Common myeloid progenitor, CD34-positive (primary cell): ENCODE results near the gene MYOZ3.

ENCODE experiments used
- CTCF ChIA-PET: fragments of 350-600 bp; sonication (Branson Sonifier 250); formaldehyde crosslinking; loops from one replicate; lab custom pipeline; 2021; ENCODE audit warnings: antibody characterized with exemption; lab: Charles Lee
- POLR2A ChIA-PET: fragments of 350-600 bp; sonication (Branson Sonifier 250); formaldehyde crosslinking; loops from one replicate; lab custom pipeline; 2021; ENCODE audit warnings: antibody characterized with exemption; lab: Charles Lee
- DNase-seq, 3 donors: peaks; one replicate each; pipeline versions ENCODE4 v3.0.0 to v3.0.0-alpha.2; 2013
- H3K27ac ChIP-seq, 2 experiments: 1 replicate in 1 of 2; 2 replicates in 1 of 2; pipeline ENCODE4 v1.7.0; 2013; ENCODE audit warnings: inconsistent platforms in 2 of 2, low read length in 2 of 2, mild to moderate bottlenecking in 2 of 2, low read depth in 1 of 2, moderate library complexity in 1 of 2; ENCODE audit not compliant: severe bottlenecking in 2 of 2, insufficient read depth in 1 of 2, poor library complexity in 1 of 2
- H3K27me3 ChIP-seq, 5 experiments: replicated peaks in 2 of 5; 1 replicate in 3 of 5; 2 replicates in 2 of 5; pipeline versions ENCODE4 v1.6.1 to v1.7.0; 2013; ENCODE audit warnings: low read length in 4 of 5, mild to moderate bottlenecking in 2 of 5, moderate library complexity in 2 of 5, inconsistent platforms in 1 of 5; ENCODE audit not compliant: insufficient read depth in 5 of 5, control insufficient read depth in 4 of 5
- H3K36me3 ChIP-seq, 4 experiments: 1 replicate in 2 of 4; 2 replicates in 2 of 4; pipeline versions ENCODE4 v1.6.1 to v1.7.0; 2013; ENCODE audit warnings: low read length in 3 of 4, control low read depth in 1 of 4, mild to moderate bottlenecking in 1 of 4; ENCODE audit not compliant: control insufficient read depth in 4 of 4, insufficient read depth in 4 of 4
- H3K4me1 ChIP-seq, 4 experiments: 1 replicate in 3 of 4; 2 replicates in 1 of 4; pipeline versions ENCODE4 v1.6.1 to v1.7.1; 2013; ENCODE audit warnings: low read length in 3 of 4, mild to moderate bottlenecking in 3 of 4, control low read depth in 1 of 4, inconsistent platforms in 1 of 4, moderate library complexity in 1 of 4; ENCODE audit not compliant: control insufficient read depth in 4 of 4, insufficient read depth in 4 of 4; ENCODE audit errors: control extremely low read depth in 1 of 4
- H3K4me3 ChIP-seq, 7 experiments: 1 replicate in 4 of 7; 2 replicates in 3 of 7; pipeline versions ENCODE4 v1.5.1 to v1.7.0; 2013; ENCODE audit warnings: mild to moderate bottlenecking in 7 of 7, low read length in 6 of 7, moderate library complexity in 6 of 7, inconsistent platforms in 2 of 7, low read depth in 2 of 7, control low read depth in 1 of 7; ENCODE audit not compliant: insufficient read depth in 4 of 7, control insufficient read depth in 1 of 7; ENCODE audit errors: extremely low read depth in 1 of 7
- H3K9me3 ChIP-seq, 5 experiments: 1 replicate in 4 of 5; 2 replicates in 1 of 5; pipeline versions ENCODE4 v1.6.1 to v1.7.1; 2013; ENCODE audit warnings: low read length in 4 of 5, mild to moderate bottlenecking in 2 of 5, inconsistent platforms in 1 of 5, low read depth in 1 of 5, moderate library complexity in 1 of 5; ENCODE audit not compliant: control insufficient read depth in 4 of 5, insufficient read depth in 2 of 5; ENCODE audit errors: control extremely low read depth in 1 of 5
- WGBS: methylation state at CpG from one replicate; pipeline ENCODE4 v1.1.5; 2013; ENCODE audit not compliant: insufficient coverage; 5-methylcytosine and 5-hydroxymethylcytosine counted together

Gene MYOZ3

GRCh38 chr5:150700594-150701377, 39.7 kb downstream of the MYOZ3 start, which contains the start of gene RBM22:
TSS of gene RBM22 (minus strand) at chr5:150701062. CDS start at chr5:150700985, 77 bp downstream.
- Histone ChIP-seq H3K4me3 (peak within 1 kb of the TSS; percentile 95 to 99 (median 98)), H3K27me3 (no peaks in the 10 kb centered on the region), H3K9me3 (no peaks in the 10 kb centered on the region), H3K36me3 (peaks cover 10 to 34% (median 22%) of the 10 kb centered on the region in 4 experiments), H3K4me1 (peaks cover 10 to 19% (median 16%) of the 10 kb centered on the region in 4 experiments), H3K27ac (peak within 1 kb of the TSS; percentile 93 to 97)
- ChIA-PET POLR2A (interaction anchor here (0.8 to 1.4 kb wide), 5 partner anchors 29 to 86 kb away, joined by 3 to 6 read pairs (median 3); partner anchors contain the start of gene SMIM3), CTCF (interaction anchor here (0.8 to 4.7 kb wide), 24 partner anchors 8 to 180 kb away, joined by 3 to 30 read pairs (median 4); partner anchors contain the start of genes IRGM and SMIM3)
- peak; percentile 92 to 96 (median 95) for DNase-seq
- WGBS, result under 1% methylated on average over 40 of the region's 59 CpGs

GRCh38 chr5:150703762-150704161, 42.7 kb downstream of the MYOZ3 start:
- peak in 2 of 3 donors; percentile 30 to 42 for DNase-seq
- no peak overlapping the region for H3K27ac ChIP-seq
- ChIA-PET CTCF (interaction anchor here (0.7 to 1.5 kb wide), 7 partner anchors 11 to 146 kb away, joined by 3 to 4 read pairs (median 3); partner anchors contain the start of gene MYOZ3), POLR2A (no interaction called here)
- H3K9me3 ChIP-seq, result no peaks in the 10 kb centered on the region
- H3K36me3 ChIP-seq, result peaks cover 2 to 24% (median 12%) of the 10 kb centered on the region in 4 experiments
- peaks cover 10 to 19% (median 16%) of the 10 kb centered on the region in 4 experiments for H3K4me1 ChIP-seq
- no peak overlapping the region for H3K4me3 ChIP-seq
- H3K27me3 ChIP-seq, result no peaks in the 10 kb centered on the region
- WGBS, result 90% methylated on average over 1 of the region's 3 CpGs

- 79% methylated on average over 2 of the region's 4 CpGs for WGBS
- Histone ChIP-seq H3K27ac (no peak overlapping the region), H3K27me3 (no peaks in the 10 kb centered on the region), H3K4me3 (no peak overlapping the region), H3K4me1 (peaks cover 0 to under 1% (median 0%) of the 10 kb centered on the region in 4 experiments), H3K9me3 (no peaks in the 10 kb centered on the region), H3K36me3 (peaks cover 15 to 42% (median 33%) of the 10 kb centered on the region in 4 experiments)
- ChIA-PET CTCF (interaction anchor here (1.3 to 2.2 kb wide), 5 partner anchors 19 to 250 kb away, joined by 3 to 9 read pairs (median 4); partner anchors contain the start of gene SMIM3), POLR2A (no interaction called here)
- DNase-seq, result no peak
Measured at GRCh38 chr5:150706776-150707390, 45.8 kb downstream of the MYOZ3 start.

DNA sequence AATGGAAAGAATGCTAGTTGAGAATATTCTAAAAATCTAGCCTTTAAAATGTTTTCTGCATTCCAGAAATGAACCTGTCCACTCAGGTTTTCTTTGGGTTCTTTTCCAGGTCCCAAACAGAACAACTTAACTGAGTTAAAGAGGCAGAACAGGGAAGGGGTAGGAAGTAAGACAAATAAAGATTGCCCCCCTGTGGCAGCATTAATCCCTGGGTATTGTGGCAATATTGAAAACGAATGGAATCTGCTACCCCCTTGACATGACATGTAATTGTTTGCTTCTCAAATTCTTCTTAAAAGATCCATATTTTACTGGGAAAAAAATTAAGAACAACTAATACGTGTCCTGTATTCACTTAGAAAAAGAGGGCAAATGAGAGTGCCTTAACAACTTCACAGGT, 49.1 kb downstream of the MYOZ3 start:
- peak; percentile 35 to 55 (median 46) for DNase-seq
- no peak overlapping the region for H3K27ac ChIP-seq
- no peak overlapping the region for H3K4me3 ChIP-seq
- H3K9me3 ChIP-seq, result no peaks in the 10 kb centered on the region
- no CpG with 5 or more reads among the region's 2 CpGs for WGBS
- ChIA-PET POLR2A (no interaction called here), CTCF (interaction anchor here (0.9 to 2.3 kb wide), 6 partner anchors 10 to 251 kb away, joined by 3 to 14 read pairs (median 7); partner anchors contain the start of genes IRGM, RBM22 and SMIM3)
- H3K27me3 ChIP-seq, result no peaks in the 10 kb centered on the region
- H3K36me3 ChIP-seq, result peaks cover 27 to 66% (median 52%) of the 10 kb centered on the region in 4 experiments
- H3K4me1 ChIP-seq, result no peaks in the 10 kb centered on the region

- WGBS, result no CpG with 5 or more reads among the region's 2 CpGs
- no peaks in the 10 kb centered on the region for H3K27me3 ChIP-seq
- H3K36me3 ChIP-seq, result peaks cover 25 to 79% (median 47%) of the 10 kb centered on the region in 4 experiments
- H3K4me3 ChIP-seq, result no peak overlapping the region
- POLR2A ChIA-PET, result no interaction called here
- no peak for DNase-seq
- no peaks in the 10 kb centered on the region for H3K9me3 ChIP-seq
- CTCF ChIA-PET, result interaction anchor here (0.8 kb wide), 1 partner anchor 122 kb away, joined by 3 read pairs; the partner anchor contains the start of gene IRGM
- no peaks in the 10 kb centered on the region for H3K4me1 ChIP-seq
- no peak overlapping the region for H3K27ac ChIP-seq
Measured at GRCh38 chr5:150723845-150724244, 62.8 kb downstream of the MYOZ3 start.
